ENCODE data around the gene KLHL4.
"Not testable (repeated sequence)": the region's sequence is repeated elsewhere in the genome, so short reads cannot be mapped to it uniquely, and the experiment has no call there.

KLHL4 gene, protein sequence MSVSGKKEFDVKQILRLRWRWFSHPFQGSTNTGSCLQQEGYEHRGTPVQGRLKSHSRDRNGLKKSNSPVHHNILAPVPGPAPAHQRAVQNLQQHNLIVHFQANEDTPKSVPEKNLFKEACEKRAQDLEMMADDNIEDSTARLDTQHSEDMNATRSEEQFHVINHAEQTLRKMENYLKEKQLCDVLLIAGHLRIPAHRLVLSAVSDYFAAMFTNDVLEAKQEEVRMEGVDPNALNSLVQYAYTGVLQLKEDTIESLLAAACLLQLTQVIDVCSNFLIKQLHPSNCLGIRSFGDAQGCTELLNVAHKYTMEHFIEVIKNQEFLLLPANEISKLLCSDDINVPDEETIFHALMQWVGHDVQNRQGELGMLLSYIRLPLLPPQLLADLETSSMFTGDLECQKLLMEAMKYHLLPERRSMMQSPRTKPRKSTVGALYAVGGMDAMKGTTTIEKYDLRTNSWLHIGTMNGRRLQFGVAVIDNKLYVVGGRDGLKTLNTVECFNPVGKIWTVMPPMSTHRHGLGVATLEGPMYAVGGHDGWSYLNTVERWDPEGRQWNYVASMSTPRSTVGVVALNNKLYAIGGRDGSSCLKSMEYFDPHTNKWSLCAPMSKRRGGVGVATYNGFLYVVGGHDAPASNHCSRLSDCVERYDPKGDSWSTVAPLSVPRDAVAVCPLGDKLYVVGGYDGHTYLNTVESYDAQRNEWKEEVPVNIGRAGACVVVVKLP

DNA sequence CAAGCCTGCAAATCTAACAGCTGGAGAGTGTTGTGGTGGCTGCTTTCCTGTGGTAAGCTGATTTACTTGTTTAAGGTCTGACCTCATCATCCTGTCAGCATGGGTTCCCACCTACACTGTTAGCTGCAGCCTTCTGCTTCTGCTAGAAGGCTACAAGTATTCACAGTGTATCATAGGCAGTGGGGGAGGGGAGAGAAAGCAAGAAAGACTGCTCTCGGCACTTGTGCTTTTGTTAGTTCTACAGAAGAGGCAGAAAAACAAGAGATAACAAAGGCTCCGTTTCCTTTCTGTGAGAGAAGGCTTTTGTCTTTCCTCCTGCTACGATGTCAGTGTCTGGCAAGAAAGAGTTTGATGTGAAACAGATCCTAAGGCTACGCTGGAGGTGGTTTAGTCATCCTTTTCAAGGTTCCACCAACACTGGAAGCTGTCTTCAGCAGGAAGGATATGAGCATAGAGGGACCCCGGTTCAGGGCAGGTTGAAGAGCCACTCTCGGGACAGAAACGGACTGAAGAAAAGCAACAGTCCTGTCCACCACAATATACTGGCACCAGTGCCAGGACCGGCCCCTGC is at the start of gene KLHL4:
TSS of gene KLHL4 (plus strand) at position 232 of the 571 bp plus-strand sequence. CDS start at position 324, 92 bp downstream.
- peak; percentile 4 for DNase-seq

DNA sequence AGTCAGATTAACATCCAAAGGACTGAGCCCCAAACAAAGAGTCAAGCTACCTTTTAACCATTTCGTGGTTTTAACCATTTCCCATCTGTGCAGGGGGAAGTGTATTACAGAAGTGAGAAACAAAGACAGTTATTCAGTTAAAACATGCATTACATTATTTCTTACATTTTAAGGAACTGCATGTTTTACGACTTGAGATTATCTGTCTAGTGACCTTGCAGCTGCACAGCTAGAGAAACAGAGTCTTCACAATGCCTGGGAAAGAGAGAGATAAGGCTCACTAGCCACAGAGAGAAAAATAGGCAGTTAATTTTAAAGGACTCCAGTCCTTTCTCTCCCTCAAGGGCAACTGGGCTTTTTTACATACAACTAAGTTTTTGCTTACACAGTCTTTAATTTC is 48.7 kb upstream of the KLHL4 start:
- DNase-seq = no peak

DNA sequence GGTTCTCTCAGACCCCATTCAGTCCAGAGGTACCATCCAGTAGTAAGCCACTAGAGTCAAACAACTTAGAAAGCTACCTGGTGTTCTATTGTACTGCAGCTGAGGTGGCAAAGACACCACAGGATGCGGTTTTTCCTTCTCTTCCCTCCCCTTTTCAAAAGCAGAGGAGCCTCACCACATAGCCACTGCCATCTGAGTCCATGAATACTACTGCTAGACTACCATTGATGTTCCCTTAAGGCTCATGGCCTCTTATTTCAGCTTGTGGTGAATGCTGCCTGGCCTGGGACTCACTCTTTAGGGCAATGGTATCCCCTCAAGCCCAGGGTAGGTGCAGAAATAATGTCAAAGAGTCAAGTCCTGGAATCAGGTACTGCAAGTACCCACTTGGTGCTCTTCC is 41.8 kb upstream of the KLHL4 start:
- DNase-seq = no peak

DNA sequence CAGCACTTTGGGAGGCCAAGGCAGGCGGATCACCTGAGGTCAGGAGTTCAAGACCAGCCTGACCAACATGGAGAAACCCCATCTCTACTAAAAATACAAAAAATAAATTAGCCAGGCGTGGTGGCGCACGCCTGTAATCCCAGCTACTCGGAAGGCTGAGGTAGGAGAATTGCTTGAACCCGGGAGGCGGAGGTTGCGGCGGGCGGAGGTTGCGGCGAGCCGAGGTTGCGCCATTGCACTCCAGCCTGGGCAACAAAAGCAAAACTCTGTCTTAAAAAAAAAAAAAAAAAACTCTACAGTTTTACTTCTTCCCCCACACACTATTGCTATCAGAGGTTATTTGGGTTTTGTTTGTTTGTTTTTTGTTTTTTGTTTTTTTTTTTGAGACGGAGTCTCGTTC is 38.9 kb upstream of the KLHL4 start:
- DNase-seq = not testable (repeated sequence)

DNA sequence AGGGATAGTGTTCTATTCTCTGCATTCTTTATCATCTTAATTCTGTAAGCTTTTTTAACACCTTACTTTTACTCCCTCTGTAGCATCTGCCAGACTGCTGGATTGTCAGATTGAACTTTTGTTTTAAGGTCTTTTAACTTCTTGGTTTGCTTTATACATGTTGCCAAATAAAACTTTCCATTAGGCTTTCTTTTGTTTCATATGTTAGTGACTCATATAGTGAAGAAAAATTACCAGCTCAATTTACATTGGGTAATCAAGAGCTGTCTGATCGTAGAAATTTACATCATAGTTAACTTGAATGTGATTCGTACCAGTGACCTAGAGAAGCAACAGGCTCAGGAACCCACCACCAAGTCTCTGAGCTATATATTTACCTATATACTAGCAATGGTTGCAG is 28.5 kb upstream of the KLHL4 start:
- no peak for DNase-seq

DNA sequence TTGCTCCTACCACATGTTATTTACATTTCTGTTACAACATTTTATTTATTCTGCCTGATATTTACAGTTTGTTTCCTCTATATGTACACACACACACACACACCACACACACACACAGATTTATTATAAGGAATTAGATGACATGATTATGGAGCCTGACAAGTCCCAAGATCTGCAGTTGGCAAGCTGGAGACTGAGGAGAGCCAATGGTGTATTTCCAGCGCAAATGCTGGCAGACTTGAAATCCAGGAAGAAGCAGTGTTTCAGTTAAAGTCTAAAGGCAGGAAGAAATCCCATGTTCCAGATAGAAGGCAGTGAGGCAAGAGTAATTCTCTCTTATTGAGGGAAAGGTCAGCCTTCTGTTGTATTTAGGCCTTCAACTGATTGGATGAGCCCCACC is 1.8 kb upstream of the KLHL4 start:
- DNase-seq = no peak

DNA sequence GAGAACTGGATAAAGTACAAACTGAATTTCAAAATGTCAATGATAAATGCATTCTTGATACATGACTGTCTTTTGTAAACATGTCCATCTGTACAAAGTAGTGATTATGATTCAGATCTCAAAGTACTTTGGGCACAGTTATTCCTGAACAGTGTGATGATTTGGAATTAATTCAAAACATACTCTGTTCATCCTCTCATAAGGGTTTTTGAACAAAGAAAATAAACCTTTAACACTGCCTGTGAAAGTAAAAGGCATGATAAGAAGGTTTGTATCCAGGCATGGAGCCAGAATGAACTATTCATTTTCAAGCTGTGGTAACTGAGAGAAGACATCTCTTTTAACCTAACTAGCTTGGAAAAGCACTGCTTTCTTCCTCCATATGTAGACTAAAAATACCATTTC is 883 bp upstream of the KLHL4 start:
- DNase-seq = no peak

DNA sequence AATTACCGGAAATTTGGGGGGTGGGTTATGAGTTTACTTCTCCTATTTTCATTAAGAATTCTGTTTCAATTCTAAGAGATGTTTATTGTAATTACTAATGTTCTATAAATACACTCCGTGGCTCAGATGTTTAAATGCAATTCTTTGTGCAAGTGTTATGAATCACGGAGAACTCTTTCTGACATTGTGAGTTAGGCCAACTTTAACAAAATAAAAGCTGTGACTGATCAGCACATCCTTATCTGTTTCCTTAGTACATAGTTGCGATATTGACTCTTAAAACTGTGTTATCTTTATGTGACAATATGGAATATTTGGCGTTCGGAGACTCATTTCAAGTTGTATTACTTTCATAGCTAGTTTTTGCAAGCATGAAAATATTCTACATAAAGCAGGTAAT is 902 bp downstream of the KLHL4 start:
- DNase-seq = no peak

DNA sequence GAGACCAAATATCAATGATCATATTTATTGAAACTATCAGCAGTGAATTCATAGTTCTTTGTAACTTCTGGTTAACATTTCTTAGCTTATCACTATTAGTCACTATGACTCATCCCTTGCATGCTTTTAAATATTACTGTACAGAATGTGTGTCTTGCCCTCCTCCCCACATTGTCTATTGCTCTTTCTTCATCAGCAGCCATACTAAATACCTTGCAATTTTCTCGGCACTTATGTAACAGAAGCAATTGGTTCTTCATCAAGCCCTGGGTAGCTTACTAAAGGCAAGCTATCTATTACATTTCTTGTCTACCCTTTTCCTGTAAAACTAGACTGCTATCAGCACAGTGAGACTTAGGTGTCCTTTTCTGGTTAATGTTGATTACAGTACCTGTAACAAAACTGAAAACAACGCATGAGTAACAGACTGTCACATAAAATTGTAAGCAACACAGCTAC is 8.2 kb downstream of the KLHL4 start:
- DNase-seq = no peak

DNA sequence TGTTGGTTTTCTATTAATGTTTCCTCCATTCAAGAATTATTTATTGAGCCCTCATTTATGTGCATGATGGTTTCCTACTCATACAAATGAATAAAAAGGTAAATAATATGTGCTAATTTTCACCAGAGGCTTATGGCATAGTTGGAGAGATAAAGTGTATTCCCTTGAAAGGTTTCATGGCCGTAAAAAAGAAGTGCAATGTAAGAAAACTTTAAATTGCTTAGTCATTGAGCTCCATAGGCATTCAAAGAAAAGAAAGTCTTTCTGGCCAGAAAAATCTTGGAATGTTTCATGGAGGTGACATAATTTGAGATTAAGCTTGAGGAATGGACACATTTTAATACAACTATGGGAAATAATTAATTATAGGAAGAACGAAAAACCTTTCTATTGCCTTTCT is 8.7 kb downstream of the KLHL4 start:
- no peak for DNase-seq

DNA sequence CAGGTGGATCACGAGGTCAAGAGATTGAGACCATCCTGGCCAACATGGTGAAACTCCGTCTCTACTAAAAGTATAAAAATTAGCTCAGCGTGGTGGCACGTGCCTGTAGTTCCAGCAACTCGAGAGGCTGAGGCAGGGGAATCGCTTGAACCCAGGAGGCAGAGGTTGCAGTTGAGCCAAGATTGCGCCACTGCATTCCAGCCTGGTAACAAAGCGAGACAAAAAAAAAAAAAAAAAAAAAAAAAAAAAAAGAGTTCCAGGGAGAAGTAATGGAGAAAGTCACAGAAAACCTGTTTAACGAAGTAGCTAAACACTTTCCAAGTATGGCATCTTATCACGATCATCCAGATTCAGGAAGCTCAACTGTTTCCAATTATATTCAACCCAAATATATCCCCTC is 10.9 kb downstream of the KLHL4 start:
- DNase-seq = no peak

DNA sequence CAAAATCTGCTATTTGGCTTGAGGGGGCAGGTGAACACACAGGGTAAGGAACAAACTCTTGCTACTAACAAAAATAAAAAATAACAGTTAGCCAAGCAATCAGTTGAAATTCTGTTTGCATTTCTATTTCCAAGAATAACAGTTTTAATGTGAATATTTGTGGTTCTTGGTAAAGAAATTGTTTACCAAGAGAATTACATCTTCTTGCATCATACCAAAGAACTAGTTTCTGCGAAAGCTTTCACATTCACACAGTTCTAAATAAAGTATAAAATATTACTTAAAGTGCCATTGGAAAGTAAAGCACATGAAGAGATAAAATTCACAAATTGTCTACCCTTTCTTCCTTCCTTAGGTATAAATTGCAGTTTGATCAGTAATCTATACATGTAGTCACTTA is 54.4 kb downstream of the KLHL4 start:
- no peak for DNase-seq

DNA sequence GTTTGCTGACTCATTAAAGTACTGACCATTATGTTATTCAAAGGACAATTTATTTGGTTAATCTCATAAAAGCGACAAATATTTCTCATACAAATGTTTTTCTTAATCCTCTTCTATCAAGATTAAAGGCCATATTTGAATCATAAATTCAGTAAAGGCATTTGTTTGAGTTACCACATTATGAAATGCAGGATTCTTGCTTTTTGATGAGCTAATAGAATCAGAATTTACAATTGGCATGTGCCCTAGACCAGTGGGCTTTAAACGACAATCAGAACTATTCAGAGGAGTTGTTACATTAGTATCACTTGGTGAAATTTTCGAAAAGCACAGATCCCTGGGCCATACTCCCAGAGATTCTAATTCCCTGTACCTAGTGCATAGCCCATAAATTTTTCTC is 55.3 kb downstream of the KLHL4 start:
- DNase-seq = no peak

DNA sequence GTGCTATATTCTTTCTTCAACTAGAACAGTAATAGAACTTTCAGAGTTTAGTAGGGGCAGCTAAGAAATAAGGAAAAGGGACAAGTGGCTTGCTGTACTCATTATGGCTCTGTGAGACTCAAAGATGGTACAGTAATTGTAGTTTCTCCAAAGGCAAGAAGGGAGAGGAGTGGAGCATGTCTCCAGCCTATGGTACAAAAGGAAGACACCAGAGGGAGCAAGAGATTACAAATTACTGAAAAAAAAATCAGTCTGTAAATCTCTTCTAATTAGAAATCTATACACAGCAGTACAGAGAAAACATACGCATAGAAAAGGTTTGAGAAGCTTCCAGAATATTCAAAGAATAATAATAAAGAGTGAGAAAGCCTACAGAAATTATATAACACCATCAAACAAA is 61.4 kb downstream of the KLHL4 start:
- DNase-seq = no peak

DNA sequence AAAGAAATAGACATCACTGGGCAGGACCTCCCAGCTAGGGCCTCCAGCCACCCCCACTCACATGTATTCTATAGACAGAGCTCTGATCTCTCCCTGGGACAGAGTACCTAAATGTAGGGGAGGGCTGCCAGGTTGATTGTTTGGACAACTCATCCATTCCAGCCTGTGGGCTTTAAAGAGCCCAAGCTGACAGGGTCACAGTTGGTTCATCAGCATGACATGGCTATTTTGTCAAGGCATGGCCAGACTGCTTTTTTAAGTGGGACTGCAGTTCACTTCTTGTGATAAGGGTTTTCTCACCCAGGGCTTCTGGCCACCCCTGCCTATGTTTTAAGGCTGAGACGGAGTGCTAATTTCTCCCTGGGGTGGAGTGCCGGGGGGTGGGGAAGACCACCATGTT is 63.3 kb downstream of the KLHL4 start:
- no peak for DNase-seq

DNA sequence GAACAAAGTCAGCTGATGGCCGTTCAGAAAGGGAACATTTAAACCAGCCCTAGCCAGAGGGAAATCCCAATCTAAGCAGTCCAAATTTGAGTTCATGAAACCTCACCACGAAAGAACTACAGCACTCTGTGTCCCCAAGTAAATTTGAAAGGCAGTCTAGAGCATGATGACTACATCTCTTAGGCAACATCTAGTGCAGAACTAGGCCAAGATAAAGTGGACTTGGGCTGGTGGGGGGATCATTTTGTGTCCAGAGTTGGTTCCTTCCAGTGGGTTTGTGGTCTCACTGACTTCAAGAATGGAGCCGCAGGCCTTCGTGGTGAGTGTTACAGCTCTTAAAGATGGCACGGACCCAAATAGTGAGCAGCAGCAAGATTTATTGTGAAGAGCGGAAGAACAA is 64.9 kb downstream of the KLHL4 start:
- DNase-seq = no peak

DNA sequence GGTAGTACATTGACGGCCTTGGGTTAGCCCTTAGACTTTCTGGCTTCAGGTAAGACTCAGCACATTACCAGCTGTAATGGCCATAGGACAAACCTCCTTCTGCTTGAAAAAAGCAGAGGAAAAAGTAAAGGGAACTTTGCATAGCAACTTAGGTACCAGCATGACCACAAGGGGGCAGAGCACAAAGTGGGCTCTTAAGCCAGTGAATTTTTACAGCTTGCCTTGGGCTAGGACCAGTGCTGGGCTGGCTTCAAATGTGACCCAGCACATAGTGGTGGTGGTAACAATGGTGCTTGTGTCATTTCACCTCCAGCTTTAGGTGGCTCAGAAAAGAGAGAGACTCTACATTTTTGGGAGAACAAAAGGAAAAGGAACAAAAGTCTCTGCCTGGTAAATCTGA is 66.1 kb downstream of the KLHL4 start:
- no peak for DNase-seq

DNA sequence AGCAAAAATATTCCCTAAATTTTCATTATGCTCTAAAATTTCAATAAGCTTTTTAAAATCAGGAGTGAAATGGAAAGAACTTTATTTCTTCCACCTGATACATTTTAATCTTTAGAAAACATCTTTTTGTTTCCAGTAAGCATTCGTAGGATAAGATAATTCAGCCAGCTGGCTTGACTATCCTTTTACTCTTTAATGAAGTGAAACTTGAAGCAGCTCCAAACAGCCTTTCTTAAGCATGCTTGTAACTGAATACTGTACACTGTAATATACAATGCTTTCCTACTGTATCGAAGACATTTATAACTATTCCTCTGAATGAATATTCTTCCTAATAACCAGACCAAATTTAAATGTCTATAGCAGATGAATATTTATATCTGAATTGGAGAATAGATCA is 98.8 kb downstream of the KLHL4 start:
- DNase-seq = no peak

DNA sequence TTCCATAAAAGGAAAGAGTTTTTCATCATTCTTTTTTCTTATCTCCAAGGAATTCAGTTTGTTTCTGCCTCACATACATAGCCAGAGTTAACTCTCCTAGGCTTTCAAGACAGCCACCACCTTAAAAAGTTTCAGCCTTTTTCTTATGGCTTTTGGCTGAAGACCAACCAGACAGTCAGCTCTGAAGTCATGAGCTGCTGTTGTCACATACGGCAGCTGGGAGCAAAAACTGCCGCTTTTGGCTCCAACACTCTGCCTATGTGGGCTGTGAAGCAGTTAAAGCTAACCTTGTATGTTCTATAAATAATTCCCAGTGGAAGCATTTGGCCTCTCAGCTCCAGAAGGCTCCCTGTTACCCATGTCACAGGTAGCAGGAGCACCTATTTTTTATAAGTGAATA is 104.1 kb downstream of the KLHL4 start:
- DNase-seq = no peak

DNA sequence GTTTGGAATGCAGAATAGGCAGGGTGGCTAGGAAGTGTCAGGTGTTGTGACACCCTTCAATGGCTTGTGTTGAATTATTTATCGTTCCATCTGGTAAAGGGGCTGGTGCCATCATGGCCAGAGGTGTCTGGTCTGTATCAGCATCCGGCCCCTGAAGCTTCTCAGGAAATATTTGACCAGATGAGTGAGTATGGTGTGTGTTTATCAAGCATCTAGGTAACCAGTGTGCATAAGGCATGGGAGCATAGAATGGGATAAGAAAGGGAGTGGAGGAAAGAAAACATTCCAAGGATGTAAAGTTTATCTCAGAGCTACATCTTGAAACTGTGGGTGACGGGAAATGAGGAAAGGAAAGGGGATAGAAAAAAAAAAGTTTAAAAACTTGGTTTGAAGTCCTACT is 109.4 kb downstream of the KLHL4 start:
- no peak for DNase-seq

DNA sequence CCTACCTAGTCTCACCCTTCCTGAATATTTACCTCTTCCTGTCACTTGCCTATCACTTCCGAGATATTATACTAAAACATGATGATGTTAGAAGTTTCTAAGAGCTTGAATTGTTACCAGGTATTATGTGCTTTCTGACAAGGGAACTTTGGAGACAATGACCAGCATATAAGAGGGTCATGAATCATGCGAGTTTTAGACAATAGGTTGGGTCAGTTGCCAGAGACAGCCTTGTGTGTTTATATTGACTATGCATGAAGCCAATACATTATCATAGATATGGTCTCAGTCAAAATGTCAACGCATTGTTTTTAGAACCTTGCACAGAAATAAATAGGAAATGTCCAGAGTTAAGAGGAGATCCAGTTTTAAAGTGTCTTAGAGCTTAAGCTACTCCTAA is 116.8 kb downstream of the KLHL4 start:
- no peak for DNase-seq

DNA sequence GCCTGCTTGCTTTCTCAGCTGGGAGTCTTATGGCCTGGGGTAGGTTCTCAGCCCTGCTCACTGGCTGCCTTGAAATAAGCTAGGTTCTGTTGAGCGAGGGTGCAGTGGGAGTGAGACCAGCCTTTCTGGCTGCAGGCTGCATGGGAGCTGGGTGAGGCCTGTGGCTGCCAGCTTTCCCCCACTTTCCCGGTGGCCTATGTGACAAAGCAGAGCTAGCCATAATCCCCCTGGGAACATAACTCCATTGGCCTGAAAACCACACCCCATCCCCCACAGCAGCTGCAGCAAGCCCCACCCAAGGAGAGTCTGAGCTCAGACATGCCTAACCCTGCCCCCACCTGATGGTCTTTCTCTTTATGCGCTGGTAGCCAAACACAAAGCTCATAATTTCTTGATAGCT is 118.9 kb downstream of the KLHL4 start:
- no peak for DNase-seq

DNA sequence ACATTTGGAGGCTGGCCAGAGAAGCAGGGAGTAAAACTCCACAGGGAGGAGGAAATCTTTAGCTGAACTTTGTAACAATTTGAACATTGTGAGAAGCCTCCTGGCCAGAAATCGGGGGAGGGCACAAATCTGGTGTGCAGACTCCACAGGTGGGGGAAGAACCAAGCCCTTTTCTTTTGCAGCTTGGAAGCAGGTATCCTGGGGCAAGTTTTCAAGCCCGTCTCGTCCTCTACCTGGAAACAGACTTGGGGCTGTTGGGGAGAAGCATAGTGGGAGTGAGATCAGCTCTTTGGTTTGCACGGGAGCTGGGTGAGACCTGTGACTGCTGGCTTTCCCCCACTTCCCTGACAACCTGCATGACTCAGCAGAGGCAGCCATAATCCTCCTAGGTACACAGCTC is 123.8 kb downstream of the KLHL4 start:
- DNase-seq = not testable (repeated sequence)

DNA sequence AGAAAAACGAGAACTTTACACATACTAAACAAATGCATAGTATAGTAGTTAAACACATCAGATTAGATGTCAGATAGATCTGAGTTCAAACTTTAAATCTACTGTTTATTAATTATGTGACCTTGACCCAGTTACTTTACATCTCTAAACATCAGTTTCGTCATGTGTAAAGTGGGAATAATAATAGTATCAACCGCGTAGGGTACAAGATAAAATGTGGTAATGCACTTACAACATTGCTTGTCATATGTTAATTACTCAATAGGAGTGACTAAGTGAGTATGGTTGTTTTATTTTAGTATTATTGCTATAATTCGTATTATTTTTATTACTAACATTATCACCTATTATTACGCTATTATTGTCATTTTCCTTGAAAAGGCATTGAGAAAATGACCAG is 144.2 kb downstream of the KLHL4 start:
- no peak for DNase-seq
